ENCODE data around the gene PTPRS.

DNA sequence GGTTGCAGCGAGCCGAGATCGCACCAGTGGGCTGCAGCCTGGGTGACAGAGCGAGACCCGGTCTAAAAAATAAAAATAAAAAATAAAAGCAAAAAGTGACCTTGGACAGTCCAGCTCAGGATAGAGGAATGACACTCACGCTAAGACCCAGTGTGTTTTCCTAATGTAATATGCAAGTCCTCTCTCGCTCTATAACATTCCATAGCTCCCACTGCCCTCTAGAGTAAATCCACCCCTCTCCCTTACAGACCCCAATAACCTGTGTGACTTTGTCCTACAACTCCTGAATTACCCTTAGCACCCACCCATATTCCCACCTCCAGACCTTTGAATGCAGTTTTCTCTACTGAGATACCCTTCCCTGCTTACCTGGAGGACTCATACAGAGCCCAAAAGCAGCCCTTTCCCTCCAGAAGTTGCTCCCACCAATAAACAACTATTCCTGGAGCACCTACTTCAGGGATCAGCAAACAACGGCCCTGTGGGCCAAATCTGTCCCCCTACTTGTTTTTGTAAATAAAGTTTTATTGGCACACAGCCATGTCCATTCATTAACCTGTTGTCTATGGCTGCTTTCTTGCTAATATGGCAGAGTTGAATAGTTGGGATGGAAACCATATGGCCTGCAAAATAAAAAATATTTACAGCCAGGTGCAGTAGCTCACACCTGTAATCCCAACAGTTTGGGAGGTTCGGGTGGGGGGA is 39.8 kb upstream of the PTPRS start:
- TF ChIP-seq, protein P1, sequence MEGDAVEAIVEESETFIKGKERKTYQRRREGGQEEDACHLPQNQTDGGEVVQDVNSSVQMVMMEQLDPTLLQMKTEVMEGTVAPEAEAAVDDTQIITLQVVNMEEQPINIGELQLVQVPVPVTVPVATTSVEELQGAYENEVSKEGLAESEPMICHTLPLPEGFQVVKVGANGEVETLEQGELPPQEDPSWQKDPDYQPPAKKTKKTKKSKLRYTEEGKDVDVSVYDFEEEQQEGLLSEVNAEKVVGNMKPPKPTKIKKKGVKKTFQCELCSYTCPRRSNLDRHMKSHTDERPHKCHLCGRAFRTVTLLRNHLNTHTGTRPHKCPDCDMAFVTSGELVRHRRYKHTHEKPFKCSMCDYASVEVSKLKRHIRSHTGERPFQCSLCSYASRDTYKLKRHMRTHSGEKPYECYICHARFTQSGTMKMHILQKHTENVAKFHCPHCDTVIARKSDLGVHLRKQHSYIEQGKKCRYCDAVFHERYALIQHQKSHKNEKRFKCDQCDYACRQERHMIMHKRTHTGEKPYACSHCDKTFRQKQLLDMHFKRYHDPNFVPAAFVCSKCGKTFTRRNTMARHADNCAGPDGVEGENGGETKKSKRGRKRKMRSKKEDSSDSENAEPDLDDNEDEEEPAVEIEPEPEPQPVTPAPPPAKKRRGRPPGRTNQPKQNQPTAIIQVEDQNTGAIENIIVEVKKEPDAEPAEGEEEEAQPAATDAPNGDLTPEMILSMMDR (IDR thresholded peaks at IDR 0.05; ENCODE audit: low read length): no peak
- no peak for TF ChIP-seq EZH2 (optimal IDR thresholded peaks at IDR 0.05; ENCODE audit: low read depth, low read length)
- TF ChIP-seq EZH2phosphoT487 (IDR thresholded peaks at IDR 0.05; ENCODE audit: low read length): no peak

All from MM.1S (cell line).